ENCODE results near the gene GLYATL1B.
"Not testable (repeated sequence)": the region's sequence is repeated elsewhere in the genome, so short reads cannot be mapped to it uniquely, and the experiment has no call there.

Gene GLYATL1B

GRCh38 chr11:59097113-59097708, 11.1 kb downstream of the GLYATL1B start:
- no peak for DNase-seq

- DNase-seq: not testable (repeated sequence)
These were observed 11.8 kb downstream of the GLYATL1B start for GRCh38 chr11:59097938-59098337.

GRCh38 chr11:59102259-59102765, 16.2 kb downstream of the GLYATL1B start:
- DNase-seq: no peak

- peak; percentile 67 for DNase-seq
These were observed 20.5 kb downstream of the GLYATL1B start, which contains the start of gene FAM111B for GRCh38 chr11:59106363-59107336. Gene FAM111B, plus strand, starts transcription at chr11:59107237. Its CDS starts 2,389 bp downstream, at chr11:59109626.

- not testable (repeated sequence) for DNase-seq
These were observed 21.6 kb downstream of the GLYATL1B start for GRCh38 chr11:59107721-59108120.

GRCh38 chr11:59112494-59112893, 26.4 kb downstream of the GLYATL1B start:
- DNase-seq: no peak

- DNase-seq: no peak
These were observed 28.2 kb downstream of the GLYATL1B start for GRCh38 chr11:59114344-59114743.

- DNase-seq: no peak
These were observed 29.4 kb downstream of the GLYATL1B start for GRCh38 chr11:59115553-59115952.

- DNase-seq: no peak
These were observed 31.7 kb downstream of the GLYATL1B start for GRCh38 chr11:59117774-59118173.

- no peak for DNase-seq
These were observed 33.7 kb downstream of the GLYATL1B start for GRCh38 chr11:59119826-59120225.

GRCh38 chr11:59135648-59136461, 49.7 kb downstream of the GLYATL1B start:
- DNase-seq: peak; percentile 3

- DNase-seq: not testable (repeated sequence)
These were observed 50.4 kb downstream of the GLYATL1B start for GRCh38 chr11:59136551-59136950.

- DNase-seq: no peak
These were observed 51.1 kb downstream of the GLYATL1B start for GRCh38 chr11:59137190-59137589.

- DNase-seq: no peak
These were observed 52.5 kb downstream of the GLYATL1B start for GRCh38 chr11:59138643-59139042.

- no peak for DNase-seq
These were observed 55.1 kb downstream of the GLYATL1B start for GRCh38 chr11:59141191-59141590.

- DNase-seq: no peak
These were observed 55.8 kb downstream of the GLYATL1B start for GRCh38 chr11:59141673-59142460.

GRCh38 chr11:59142530-59143507, 56.7 kb downstream of the GLYATL1B start, which contains the start of gene FAM111A:
Gene FAM111A, plus strand, starts transcription at chr11:59142856. Its CDS starts 6,017 bp downstream, at chr11:59148873.
- DNase-seq: peak; percentile 0

- DNase-seq: no peak
These were observed 58.0 kb downstream of the GLYATL1B start for GRCh38 chr11:59144096-59144495.
